Transverse colon (tissue), 4 donors: Measurements from ENCODE around the gene STX12.
"Not testable (repeated sequence)": the region's sequence is repeated elsewhere in the genome, so short reads cannot be mapped to it uniquely, and the experiment has no call there.

Source experiments
- CTCF ChIP-seq, 5 experiments: fragments of 200-600 bp in 3 of 5; fragments of 450-650 bp in 2 of 5; sonication (generic) in 3 of 5; IDR thresholded peaks; 1 replicate in 2 of 5; 2 replicates in 3 of 5; pipeline ENCODE4 v1.5.1; 2016 to 2017; ENCODE audit warnings: antibody characterized with exemption in 5 of 5, inconsistent platforms in 3 of 5, mild to moderate bottlenecking in 2 of 5, moderate library complexity in 1 of 5
- EP300 ChIP-seq: sonication (generic); formaldehyde crosslinking; IDR thresholded peaks from one replicate; pipeline ENCODE4 v1.6.1; 2017; ENCODE audit warnings: antibody characterized with exemption, low read depth
- POLR2A ChIP-seq: fragments of 450-650 bp; IDR thresholded peaks from one replicate; pipeline ENCODE4 v1.6.1; 2016; ENCODE audit warnings: antibody characterized with exemption, mild to moderate bottlenecking, moderate library complexity
- POLR2AphosphoS5 ChIP-seq, 3 donors: sonication (generic); formaldehyde crosslinking; IDR thresholded peaks; one replicate each; pipeline ENCODE4 v1.6.1; 2016; ENCODE audit warnings: antibody characterized with exemption in 3 of 3

GRCh38 chr1:27775336-27775735, 2.3 kb downstream of the STX12 start:
- not testable (repeated sequence) for TF ChIP-seq CTCF (IDR thresholded peaks at IDR 0.05); POLR2A; POLR2AphosphoS5 (IDR thresholded peaks at IDR 0.05); EP300
